Ramos (cell line): ENCODE results near the gene SYNJ2.
"Not testable (repeated sequence)": the region's sequence is repeated elsewhere in the genome, so short reads cannot be mapped to it uniquely, and the experiment has no call there.

Source experiments
- in situ Hi-C: fragments of 300-500 bp; cut with MboI; formaldehyde crosslinking; loops from one replicate; pipeline ENCODE4 v1.14.3; 2022; ENCODE audit warnings: low sequenced_read_pairs; ENCODE audit not compliant: unreplicated experiment

SYNJ2 gene

GRCh38 chr6:157954150-157955117 lies 27.2 kb upstream of the SYNJ2 start:
- in situ Hi-C loops = no loop called here

GRCh38 chr6:157955675-157956074 lies 26.0 kb upstream of the SYNJ2 start:
- in situ Hi-C loops = no loop called here

GRCh38 chr6:157956171-157956730 lies 25.4 kb upstream of the SYNJ2 start:
- in situ Hi-C loops = no loop called here

- in situ Hi-C loops = no loop called here
Measured at GRCh38 chr6:157959451-157960227, 22.0 kb upstream of the SYNJ2 start.

- in situ Hi-C loops = no loop called here
Measured at GRCh38 chr6:157961153-157961831, 20.4 kb upstream of the SYNJ2 start.

GRCh38 chr6:157961832-157962575 lies 19.7 kb upstream of the SYNJ2 start:
- in situ Hi-C loops = no loop called here

- in situ Hi-C loops = no loop called here
Measured at GRCh38 chr6:157962601-157963302, 18.9 kb upstream of the SYNJ2 start.

GRCh38 chr6:157964100-157964499 lies 17.6 kb upstream of the SYNJ2 start:
- in situ Hi-C loops = no loop called here

- in situ Hi-C loops = no loop called here
Measured at GRCh38 chr6:157965387-157965786, 16.3 kb upstream of the SYNJ2 start.

- in situ Hi-C loops = no loop called here
Measured at GRCh38 chr6:157966589-157966977, 15.1 kb upstream of the SYNJ2 start.

- in situ Hi-C loops = no loop called here
Measured at GRCh38 chr6:157967020-157967419, 14.6 kb upstream of the SYNJ2 start.

- in situ Hi-C loops = no loop called here
Measured at GRCh38 chr6:157967486-157967885, 14.2 kb upstream of the SYNJ2 start.

- in situ Hi-C loops = not testable (repeated sequence)
Measured at GRCh38 chr6:157972177-157972576, 9.5 kb upstream of the SYNJ2 start.

- in situ Hi-C loops = no loop called here
Measured at GRCh38 chr6:157974341-157974894, 7.2 kb upstream of the SYNJ2 start.

- in situ Hi-C loops = no loop called here
Measured at GRCh38 chr6:157974967-157975366, 6.7 kb upstream of the SYNJ2 start.

- in situ Hi-C loops = no loop called here
Measured at GRCh38 chr6:157975456-157975855, 6.2 kb upstream of the SYNJ2 start.

GRCh38 chr6:157976345-157977175 lies 5.1 kb upstream of the SYNJ2 start:
- in situ Hi-C loops = no loop called here
